ENCODE results near the gene FABP1. TPM values are rescaled to one million over a fixed set of nuclear protein-coding genes. Genes with fewer than 3 reads are reported as not detected.

FABP1 gene
- total and polyA plus RNA-seq, 10 donors = 0.15 to 3.6 (median 0.39) TPM; not detected in 7

- Histone ChIP-seq H3K4me1 (peaks cover 0 to 13% (median 0%) of the 10 kb centered on the region in 6 donors), H3K36me3 (no peaks in the 10 kb centered on the region), H3K27me3 (replicated peaks in 1 of 7) (no peaks in the 10 kb centered on the region), H3K4me3 (no peak overlapping the region), H3K9me3 (no peaks in the 10 kb centered on the region), H3K27ac (no peak overlapping the region)
- TF ChIP-seq CTCF (IDR thresholded peaks at IDR 0.05 in 8 of 11, conservative IDR thresholded peaks at IDR 0.05 in 3 of 11) (no peak), POLR2A (IDR thresholded peaks at IDR 0.05) (no peak), POLR2AphosphoS5 (IDR thresholded peaks at IDR 0.05) (no peak)
- intact Hi-C loops (cut with DNase I; ENCODE audit: low total_unique reads) = no loop called here
- WGBS, 5 donors = 89 to 95% (median 93%) methylated on average over 17 of the region's 17 CpGs
- no peak for DNase-seq
Observed at GRCh38 chr2:88087763-88088162, 40.1 kb downstream of the FABP1 start.

- Histone ChIP-seq H3K36me3 (no peaks in the 10 kb centered on the region), H3K27ac (no peak overlapping the region), H3K27me3 (replicated peaks in 1 of 7) (no peaks in the 10 kb centered on the region), H3K4me1 (peaks cover 0 to 13% (median 0%) of the 10 kb centered on the region in 6 donors), H3K4me3 (no peak overlapping the region), H3K9me3 (no peaks in the 10 kb centered on the region)
- WGBS, 5 donors = 90 to 98% (median 93%) methylated on average over 2 of the region's 2 CpGs
- no peak for TF ChIP-seq CTCF (IDR thresholded peaks at IDR 0.05 in 8 of 11, conservative IDR thresholded peaks at IDR 0.05 in 3 of 11)
- no peak for TF ChIP-seq POLR2AphosphoS5 (IDR thresholded peaks at IDR 0.05)
- TF ChIP-seq POLR2A (IDR thresholded peaks at IDR 0.05) = no peak
- intact Hi-C loops (cut with DNase I; ENCODE audit: low total_unique reads) = no loop called here
- no peak for DNase-seq
Observed at GRCh38 chr2:88087073-88087472, 40.8 kb downstream of the FABP1 start.

GRCh38 chr2:88086401-88086800 lies 41.5 kb downstream of the FABP1 start:
- Histone ChIP-seq H3K4me1 (peaks cover 0 to 13% (median 0%) of the 10 kb centered on the region in 6 donors), H3K36me3 (no peaks in the 10 kb centered on the region), H3K4me3 (no peak overlapping the region), H3K27me3 (replicated peaks in 1 of 7) (no peaks in the 10 kb centered on the region), H3K27ac (no peak overlapping the region), H3K9me3 (no peaks in the 10 kb centered on the region)
- intact Hi-C loops (cut with DNase I; ENCODE audit: low total_unique reads) = no loop called here
- TF ChIP-seq POLR2A (IDR thresholded peaks at IDR 0.05) (no peak), POLR2AphosphoS5 (IDR thresholded peaks at IDR 0.05) (no peak), CTCF (IDR thresholded peaks at IDR 0.05 in 8 of 11, conservative IDR thresholded peaks at IDR 0.05 in 3 of 11) (no peak)
- WGBS, 5 donors = 71 to 89% (median 82%) methylated on average over 9 of the region's 9 CpGs
- no peak for DNase-seq

GRCh38 chr2:88085602-88086001 lies 42.3 kb downstream of the FABP1 start:
- no peak overlapping the region for H3K27ac ChIP-seq
- H3K9me3 ChIP-seq = no peaks in the 10 kb centered on the region
- DNase-seq = no peak
- peaks cover 0 to 9% (median 0%) of the 10 kb centered on the region in 6 donors for H3K4me1 ChIP-seq
- 80 to 88% (median 86%) methylated on average over 5 of the region's 5 CpGs for WGBS, 5 donors
- no peaks in the 10 kb centered on the region for H3K27me3 ChIP-seq (replicated peaks in 1 of 7)
- TF ChIP-seq POLR2A (IDR thresholded peaks at IDR 0.05) (no peak), CTCF (IDR thresholded peaks at IDR 0.05 in 8 of 11, conservative IDR thresholded peaks at IDR 0.05 in 3 of 11) (no peak), POLR2AphosphoS5 (IDR thresholded peaks at IDR 0.05) (no peak)
- no peak overlapping the region for H3K4me3 ChIP-seq
- no peaks in the 10 kb centered on the region for H3K36me3 ChIP-seq
- intact Hi-C loops (cut with DNase I; ENCODE audit: low total_unique reads) = no loop called here

All from spleen (tissue), 11 donors.